OCI-LY3 (cell line): Measurements from ENCODE around the gene DIS3L.

Experiments
- CTCF ChIP-seq: fragments of 200-600, 300-600 bp; sonication (generic); IDR thresholded peaks from 2 replicates; pipeline ENCODE4 v1.5.1; 2014; ENCODE audit warnings: antibody characterized with exemption, low read length, low read depth
- EZH2phosphoT487 ChIP-seq: fragments of 200-600 bp; shearing (Covaris generic); IDR thresholded peaks from 2 replicates; pipeline ENCODE4 v1.6.1; 2018; ENCODE audit warnings: antibody characterized with exemption, mixed run types, low read depth

GRCh38 chr15:66252685-66253417, 40.5 kb upstream of the DIS3L start:
- TF ChIP-seq CTCF (no peak), EZH2phosphoT487 (no peak)
